ENCODE measurements around the gene OR56A3. TPM values are rescaled to one million over a fixed set of nuclear protein-coding genes. Genes with fewer than 3 reads are reported as not detected.

Gene OR56A3
- total RNA-seq, 1 donor from 2014 or later: not detected

Other genes with a start within 250 kb of the OR56A3 start
- gene OR56B1, start 205.8 kb upstream of the OR56A3 start, total RNA-seq: not detected in 2 replicates
- not detected in 2 replicates for gene OR52N4, start 188.0 kb upstream of the OR56A3 start, total RNA-seq
- gene OR52N5, start 158.9 kb upstream of the OR56A3 start, total RNA-seq: not detected in 2 replicates
- 0.13 TPM in 1 of 2 replicates, not detected in the other for gene OR52N1, start 151.0 kb upstream of the OR56A3 start, total RNA-seq
- not detected in 2 replicates for gene OR52N2, start 133.3 kb upstream of the OR56A3 start, total RNA-seq
- not detected in 2 replicates for gene OR52E6, start 100.4 kb upstream of the OR56A3 start, total RNA-seq
- not detected in 2 replicates for gene OR52E8, start 84.6 kb upstream of the OR56A3 start, total RNA-seq
- not detected in 2 replicates for gene OR52E4, start 61.6 kb upstream of the OR56A3 start, total RNA-seq
- gene OR52E5, start 49.0 kb upstream of the OR56A3 start, total RNA-seq: not detected in 2 replicates
- not detected in 2 replicates for gene OR56A5, start 26.2 kb downstream of the OR56A3 start, total RNA-seq
- 0.13 TPM in 1 of 2 replicates, not detected in the other for gene OR52L1, start 44.7 kb downstream of the OR56A3 start, total RNA-seq
- not detected in 2 replicates for gene OR56A4, start 64.7 kb downstream of the OR56A3 start, total RNA-seq
- not detected in 2 replicates for gene OR56A1, start 88.5 kb downstream of the OR56A3 start, total RNA-seq
- gene OR56B4, start 165.4 kb downstream of the OR56A3 start, total RNA-seq: not detected in 2 replicates
- not detected in 2 replicates for gene OR52B2, start 228.1 kb downstream of the OR56A3 start, total RNA-seq